Effector memory CD8-positive, alpha-beta T cell (primary cell): ENCODE results near the gene B3GNT2.
"Not testable (repeated sequence)": the region's sequence is repeated elsewhere in the genome, so short reads cannot be mapped to it uniquely, and the experiment has no call there.

Experiments
- ATAC-seq: fragments of 150-1000 bp; cut with Tn5 transposase; replicated peaks from 2 replicates; pipeline ENCODE4 v1.10.0; 2021; ENCODE audit warnings: mild to moderate bottlenecking, moderate library complexity
- DNase-seq, 3 experiments: peaks; one replicate each; pipeline ENCODE4 v3.0.0; 2021
- H3K27ac Mint-ChIP-seq, 2 donors: one replicate each; pipeline ENCODE4 v1.8.0; 2022; ENCODE audit warnings: mild to moderate bottlenecking in 2 of 2, mixed read lengths in 2 of 2, moderate library complexity in 2 of 2
- H3K27me3 Mint-ChIP-seq, 2 donors: one replicate each; pipeline ENCODE4 v1.8.0; 2022; ENCODE audit warnings: mixed read lengths in 2 of 2
- H3K36me3 Mint-ChIP-seq: one replicate; pipeline ENCODE4 v1.8.0; 2022; ENCODE audit warnings: mild to moderate bottlenecking, moderate library complexity, mixed read lengths; ENCODE audit not compliant: insufficient read depth
- H3K4me1 Mint-ChIP-seq, 2 donors: one replicate each; pipeline ENCODE4 v1.8.0; 2022; ENCODE audit warnings: low read depth in 2 of 2, mixed read lengths in 2 of 2
- H3K4me3 Mint-ChIP-seq, 2 donors: one replicate each; pipeline ENCODE4 v1.8.0; 2022; ENCODE audit warnings: mild to moderate bottlenecking in 2 of 2, mixed read lengths in 2 of 2, moderate library complexity in 2 of 2
- H3K9me3 Mint-ChIP-seq, 2 donors: one replicate each; pipeline ENCODE4 v1.8.0; 2022; ENCODE audit warnings: mixed read lengths in 2 of 2

B3GNT2 gene

GRCh38 chr2:62248226-62248625 lies 52.3 kb downstream of the B3GNT2 start:
- no peaks in the 10 kb centered on the region for H3K27me3 Mint-ChIP-seq
- H3K36me3 Mint-ChIP-seq, result peaks cover 5% of the 10 kb centered on the region
- no peak overlapping the region for H3K4me3 Mint-ChIP-seq
- DNase-seq (no peak), ATAC-seq (no peak)
- no peaks in the 10 kb centered on the region for H3K4me1 Mint-ChIP-seq
- no peak overlapping the region for H3K27ac Mint-ChIP-seq
- H3K9me3 Mint-ChIP-seq, result no peaks in the 10 kb centered on the region

GRCh38 chr2:62250239-62250638 lies 54.3 kb downstream of the B3GNT2 start:
- ATAC-seq (no peak), DNase-seq (no peak)
- H3K4me3 Mint-ChIP-seq, result no peak overlapping the region
- H3K9me3 Mint-ChIP-seq, result no peaks in the 10 kb centered on the region
- no peak overlapping the region for H3K27ac Mint-ChIP-seq
- no peaks in the 10 kb centered on the region for H3K4me1 Mint-ChIP-seq
- peaks cover 4% of the 10 kb centered on the region for H3K36me3 Mint-ChIP-seq
- H3K27me3 Mint-ChIP-seq, result no peaks in the 10 kb centered on the region

GRCh38 chr2:62254424-62255266 lies 58.7 kb downstream of the B3GNT2 start:
- DNase-seq, result no peak
- Mint-ChIP-seq H3K27ac (no peak overlapping the region), H3K27me3 (no peaks in the 10 kb centered on the region), H3K4me1 (no peaks in the 10 kb centered on the region), H3K9me3 (no peaks in the 10 kb centered on the region), H3K36me3 (peaks cover 6% of the 10 kb centered on the region), H3K4me3 (no peak overlapping the region)
- no peak for ATAC-seq

GRCh38 chr2:62257466-62257865 lies 61.6 kb downstream of the B3GNT2 start:
- no peaks in the 10 kb centered on the region for H3K4me1 Mint-ChIP-seq
- no peak overlapping the region for H3K4me3 Mint-ChIP-seq
- H3K27me3 Mint-ChIP-seq, result no peaks in the 10 kb centered on the region
- H3K9me3 Mint-ChIP-seq, result no peaks in the 10 kb centered on the region
- ATAC-seq (no peak), DNase-seq (no peak)
- peaks cover 6% of the 10 kb centered on the region for H3K36me3 Mint-ChIP-seq
- H3K27ac Mint-ChIP-seq, result no peak overlapping the region

GRCh38 chr2:62263076-62263715 lies 67.3 kb downstream of the B3GNT2 start:
- ATAC-seq (no peak), DNase-seq (no peak)
- Mint-ChIP-seq H3K4me3 (no peak overlapping the region), H3K4me1 (no peaks in the 10 kb centered on the region), H3K36me3 (peaks cover 8% of the 10 kb centered on the region), H3K27me3 (peaks cover 0 to 11% of the 10 kb centered on the region in 2 donors), H3K9me3 (no peaks in the 10 kb centered on the region), H3K27ac (no peak overlapping the region)

- ATAC-seq, result no peak
- DNase-seq, result no peak
- Mint-ChIP-seq H3K27ac (no peak overlapping the region), H3K27me3 (peaks cover 0 to 11% of the 10 kb centered on the region in 2 donors), H3K36me3 (peaks cover 2% of the 10 kb centered on the region), H3K9me3 (peaks cover 2 to 7% of the 10 kb centered on the region in 2 donors), H3K4me3 (no peak overlapping the region), H3K4me1 (no peaks in the 10 kb centered on the region)
These were observed 68.3 kb downstream of the B3GNT2 start for GRCh38 chr2:62264186-62264585.

GRCh38 chr2:62265106-62265505 lies 69.2 kb downstream of the B3GNT2 start:
- DNase-seq (no peak), ATAC-seq (no peak)
- H3K27ac Mint-ChIP-seq, result no peak overlapping the region
- H3K9me3 Mint-ChIP-seq, result peaks cover 2 to 7% of the 10 kb centered on the region in 2 donors
- H3K36me3 Mint-ChIP-seq, result peaks cover 2% of the 10 kb centered on the region
- H3K4me1 Mint-ChIP-seq, result no peaks in the 10 kb centered on the region
- no peak overlapping the region for H3K4me3 Mint-ChIP-seq
- peaks cover 0 to 11% of the 10 kb centered on the region in 2 donors for H3K27me3 Mint-ChIP-seq

- peaks cover 2% of the 10 kb centered on the region for H3K36me3 Mint-ChIP-seq
- ATAC-seq, result no peak
- DNase-seq, result no peak
- H3K27ac Mint-ChIP-seq, result no peak overlapping the region
- no peak overlapping the region for H3K4me3 Mint-ChIP-seq
- no peaks in the 10 kb centered on the region for H3K4me1 Mint-ChIP-seq
- H3K9me3 Mint-ChIP-seq, result peaks cover 2 to 7% of the 10 kb centered on the region in 2 donors
- H3K27me3 Mint-ChIP-seq, result peaks cover 0 to 11% of the 10 kb centered on the region in 2 donors
These were observed 70.6 kb downstream of the B3GNT2 start for GRCh38 chr2:62266433-62267038.

- no peaks in the 10 kb centered on the region for H3K4me1 Mint-ChIP-seq
- peaks cover 0 to 11% of the 10 kb centered on the region in 2 donors for H3K27me3 Mint-ChIP-seq
- no peak overlapping the region for H3K27ac Mint-ChIP-seq
These were observed 71.8 kb downstream of the B3GNT2 start for GRCh38 chr2:62267696-62268095.

GRCh38 chr2:62268681-62269188 lies 72.8 kb downstream of the B3GNT2 start:
- peaks cover 0 to 11% of the 10 kb centered on the region in 2 donors for H3K27me3 Mint-ChIP-seq
- H3K27ac Mint-ChIP-seq, H3K4me1 Mint-ChIP-seq, ATAC-seq, H3K36me3 Mint-ChIP-seq, DNase-seq, H3K4me3 Mint-ChIP-seq, H3K9me3 Mint-ChIP-seq: not testable (repeated sequence)

More at GRCh38 chr2:62267696-62268095, 71.8 kb downstream of the B3GNT2 start:
- H3K36me3 Mint-ChIP-seq, result peaks cover 2% of the 10 kb centered on the region
- H3K9me3 Mint-ChIP-seq, result peaks cover 2 to 7% of the 10 kb centered on the region in 2 donors
- no peak overlapping the region for H3K4me3 Mint-ChIP-seq
- no peak for DNase-seq
- ATAC-seq, result no peak

- peaks cover 2% of the 10 kb centered on the region for H3K36me3 Mint-ChIP-seq
- H3K4me3 Mint-ChIP-seq, result no peak overlapping the region
- ATAC-seq (no peak), DNase-seq (no peak)
- H3K27me3 Mint-ChIP-seq, result peaks cover 0 to 9% of the 10 kb centered on the region in 2 donors
- peaks cover 2 to 7% of the 10 kb centered on the region in 2 donors for H3K9me3 Mint-ChIP-seq
- no peak overlapping the region for H3K27ac Mint-ChIP-seq
- no peaks in the 10 kb centered on the region for H3K4me1 Mint-ChIP-seq
These were observed 74.8 kb downstream of the B3GNT2 start for GRCh38 chr2:62270728-62271127.
